Heart left ventricle (tissue), 16 donors: ENCODE data around the gene CYTH1. TPM values are rescaled to one million over a fixed set of nuclear protein-coding genes. Genes with fewer than 3 reads are reported as not detected.
A peak's percentile ranks its signal among the peaks of the same experiment; 100 is the strongest.

Experiments
- ATAC-seq, 4 donors: fragments of 200-7000 bp; cut with Tn5 transposase; one replicate each; pipeline ENCODE4 v1.9.1; 2020 to 2022; ENCODE audit warnings: moderate library complexity in 4 of 4, mild to moderate bottlenecking in 3 of 4, moderate number of reproducible peaks in 1 of 4
- DNase-seq, 5 donors: peaks; one replicate each; pipeline ENCODE4 v3.0.0-alpha.2; 2020
- H3K27ac ChIP-seq, 12 donors: fragments of 200-600 bp; sonication (generic) in 4 of 12; one replicate each; pipeline versions ENCODE4 v1.5.0 to v1.8.0; 2016 to 2022; ENCODE audit warnings: mild to moderate bottlenecking in 2 of 12
- H3K27me3 ChIP-seq, 9 donors: fragments of 200-600 bp; sonication (generic) in 2 of 9; one replicate each; pipeline versions ENCODE4 v1.5.1 to v1.8.0; 2016 to 2022; ENCODE audit warnings: mild to moderate bottlenecking in 3 of 9
- H3K36me3 ChIP-seq, 9 donors: fragments of 200-600 bp; sonication (generic) in 2 of 9; one replicate each; pipeline versions ENCODE4 v1.5.0 to v1.8.0; 2018 to 2022; ENCODE audit warnings: mild to moderate bottlenecking in 2 of 9
- H3K4me1 ChIP-seq, 12 donors: fragments of 200-600 bp; sonication (generic) in 4 of 12; one replicate each; pipeline versions ENCODE4 v1.5.0 to v1.8.0; 2016 to 2022; ENCODE audit warnings: mild to moderate bottlenecking in 3 of 12
- H3K4me3 ChIP-seq, 12 donors: fragments of 200-600 bp; sonication (generic) in 4 of 12; one replicate each; pipeline versions ENCODE4 v1.5.0 to v1.8.0; 2017 to 2022; ENCODE audit warnings: mild to moderate bottlenecking in 9 of 12, moderate library complexity in 4 of 12
- H3K9me3 ChIP-seq, 12 donors: fragments of 200-600 bp; sonication (generic) in 4 of 12; one replicate each; pipeline versions ENCODE4 v1.5.0 to v1.8.0; 2016 to 2022; ENCODE audit warnings: mild to moderate bottlenecking in 1 of 12
- CTCF ChIP-seq, 12 donors: fragments of 200-600 bp; sonication (generic) in 4 of 12; IDR thresholded peaks; one replicate each; pipeline versions ENCODE4 v1.5.0 to v1.8.0; 2018 to 2022; ENCODE audit warnings: antibody characterized with exemption in 12 of 12, mild to moderate bottlenecking in 5 of 12
- POLR2A ChIP-seq, 2 donors: fragments of 450-650 bp; IDR thresholded peaks; one replicate each; pipeline ENCODE4 v1.6.1; 2017; ENCODE audit warnings: antibody characterized with exemption in 2 of 2, mild to moderate bottlenecking in 2 of 2, moderate library complexity in 2 of 2
- WGBS, 4 donors: extraction: QIAGEN DNeasy Blood & Tissue Kit in 2 of 4; methylation state at CpG; one replicate each; pipeline versions ENCODE4 v1.1.5 to v1.1.7; 2013 to 2018; 5-methylcytosine and 5-hydroxymethylcytosine counted together
- intact Hi-C, 10 donors: fragments of 100-400 bp; cut with DNase I; formaldehyde crosslinking; loops; one replicate each; pipeline versions ENCODE4 v1.11.1 to v1.14.2; 2022
- polyA plus RNA-seq, 2 donors: library from polyadenylated mRNA; stranded (reverse); fragments of 200-250 nt; gene quantifications; one replicate each; pipeline ENCODE4 v1.2.3, GENCODE V29; 2013
- total RNA-seq, 9 donors: library from RNA; depleted of rRNA in 2 of 9; stranded (reverse); fragments of >200 nt in 2 of 9; fragmentation: NEBNext Ultra II Directional in 3 of 9; extraction: Animal tissue kit (Norgen Biotek cat#: 25700) in 3 of 9; gene quantifications; one replicate each; pipeline versions ENCODE4 v1.1.0 to v1.2.4, GENCODE V29; 2016 to 2023
- donor health status: ischemic (EF 13 %, LVEDD 7.1; RV severe dilation, severe dysfunction).
- donor health status: healthy with polysubstance abuse.
- donor health status: DM: no; HTN: yes; CAD: no.
- donor health status: DM: no; HTN: no; CAD: no.
- donor health status: ischemic (EF 25% LVEDD 6.9; RV normal size, moderate dysfunction).
- donor health status: ischemic (EF 25% LVEDD 5.7; RV mildly dilated, moderate dysfunction).
- donor health status: healthy.
- donor health status: DM: yes; HTN: yes; CAD: no.
- donor health status: ischemic (EF 35%, LVEDD 5.7; RV mildly dilated, moderate dysfunction).
- donor health status: nonischemic (EF 11% LVEDD 7.7; RV severe dilation, severe dysfunction).
- donor health status: DM: yes; HTN: yes; CAD: no.
- donor health status: PGD.
- donor health status: ischemic (EF 29% LVEDD 5.4; RV normal size, mild dysfunction).
- donor health status: nonischemic (EF 23%, LVEDD 6.1; RV moderate dilation, normal function).

Gene CYTH1
- total and polyA plus RNA-seq, 11 donors = 20.0 to 59.1 (median 30.9) TPM

GRCh38 chr17:78745407-78746088, 36.5 kb downstream of the CYTH1 start:
- Histone ChIP-seq H3K27ac (peak overlapping the region in 2 of 12 donors; percentile 0 to 81), H3K4me3 (no peak overlapping the region), H3K36me3 (peaks cover 0 to 12% (median 0%) of the 10 kb centered on the region in 9 donors), H3K4me1 (peaks cover 0 to 97% (median 51%) of the 10 kb centered on the region in 12 donors), H3K9me3 (no peaks in the 10 kb centered on the region), H3K27me3 (no peaks in the 10 kb centered on the region)
- WGBS, 4 donors = 76 to 81% (median 78%) methylated on average over 12 of the region's 12 CpGs
- TF ChIP-seq POLR2A (IDR thresholded peaks at IDR 0.05) (no peak), CTCF (IDR thresholded peaks at IDR 0.05) (peak; percentile 51 to 68 (median 62))
- ATAC-seq (no peak), DNase-seq (no peak)
- intact Hi-C loops = loop anchor here in 6 of 10 donors (1.0 to 10.0 kb wide), 7 partner anchors 37 to 251 kb away; partner anchors contain the start of gene CYTH1 (in 2 of the 6)

- H3K4me1 ChIP-seq = peaks cover 0 to 97% (median 52%) of the 10 kb centered on the region in 12 donors
- no peak overlapping the region for H3K27ac ChIP-seq
- no peak overlapping the region for H3K4me3 ChIP-seq
- intact Hi-C loops = loop anchor here in 3 of 10 donors (5.0 to 10.0 kb wide), 2 partner anchors 39 to 248 kb away; partner anchors contain the start of gene CYTH1 (in 1 of the 3)
- no peak for ATAC-seq
- WGBS, 4 donors = 81 to 96% (median 90%) methylated on average over 5 of the region's 5 CpGs
- no peak for TF ChIP-seq POLR2A (IDR thresholded peaks at IDR 0.05)
- TF ChIP-seq CTCF (IDR thresholded peaks at IDR 0.05) = no peak
- no peaks in the 10 kb centered on the region for H3K9me3 ChIP-seq
- H3K36me3 ChIP-seq = peaks cover 0 to 15% (median 0%) of the 10 kb centered on the region in 9 donors
- no peaks in the 10 kb centered on the region for H3K27me3 ChIP-seq
- no peak for DNase-seq
Observed at GRCh38 chr17:78742901-78743300, 39.2 kb downstream of the CYTH1 start.

- Histone ChIP-seq H3K27ac (peak overlapping the region in 1 of 12 donors; percentile 9), H3K9me3 (no peaks in the 10 kb centered on the region), H3K4me1 (peaks cover 0 to 97% (median 50%) of the 10 kb centered on the region in 12 donors), H3K36me3 (peaks cover 0 to 15% (median 0%) of the 10 kb centered on the region in 9 donors), H3K4me3 (no peak overlapping the region), H3K27me3 (no peaks in the 10 kb centered on the region)
- WGBS, 4 donors = 72 to 82% (median 74%) methylated on average over 5 of the region's 5 CpGs
- no peak for TF ChIP-seq POLR2A (IDR thresholded peaks at IDR 0.05)
- no peak for TF ChIP-seq CTCF (IDR thresholded peaks at IDR 0.05)
- no peak for ATAC-seq
- no peak for DNase-seq
- intact Hi-C loops = loop anchor here in 3 of 10 donors (5.0 to 10.0 kb wide), 2 partner anchors 41 to 247 kb away; partner anchors contain the start of gene CYTH1 (in 1 of the 3)
Observed at GRCh38 chr17:78741644-78742284, 40.3 kb downstream of the CYTH1 start.
